B cell (primary cell): ENCODE measurements around the gene SHISA3.

ENCODE experiments used
- EZH2 ChIP-seq: IDR thresholded peaks from 2 replicates; pipeline ENCODE4 v1.6.1; 2012; ENCODE audit warnings: borderline replicate concordance, low read depth, mild to moderate bottlenecking, moderate library complexity, low read length; ENCODE audit not compliant: insufficient read depth, poor library complexity, severe bottlenecking
- TF ChIP-seq, protein P1 (sequence below): fragments of 200-600 bp; IDR thresholded peaks from one replicate; pipeline ENCODE4 v1.8.0; 2022; ENCODE audit warnings: antibody characterized with exemption, mild to moderate bottlenecking

GRCh38 chr4:42396361-42396751 is 932 bp upstream of the SHISA3 start:
- TF ChIP-seq, protein P1, sequence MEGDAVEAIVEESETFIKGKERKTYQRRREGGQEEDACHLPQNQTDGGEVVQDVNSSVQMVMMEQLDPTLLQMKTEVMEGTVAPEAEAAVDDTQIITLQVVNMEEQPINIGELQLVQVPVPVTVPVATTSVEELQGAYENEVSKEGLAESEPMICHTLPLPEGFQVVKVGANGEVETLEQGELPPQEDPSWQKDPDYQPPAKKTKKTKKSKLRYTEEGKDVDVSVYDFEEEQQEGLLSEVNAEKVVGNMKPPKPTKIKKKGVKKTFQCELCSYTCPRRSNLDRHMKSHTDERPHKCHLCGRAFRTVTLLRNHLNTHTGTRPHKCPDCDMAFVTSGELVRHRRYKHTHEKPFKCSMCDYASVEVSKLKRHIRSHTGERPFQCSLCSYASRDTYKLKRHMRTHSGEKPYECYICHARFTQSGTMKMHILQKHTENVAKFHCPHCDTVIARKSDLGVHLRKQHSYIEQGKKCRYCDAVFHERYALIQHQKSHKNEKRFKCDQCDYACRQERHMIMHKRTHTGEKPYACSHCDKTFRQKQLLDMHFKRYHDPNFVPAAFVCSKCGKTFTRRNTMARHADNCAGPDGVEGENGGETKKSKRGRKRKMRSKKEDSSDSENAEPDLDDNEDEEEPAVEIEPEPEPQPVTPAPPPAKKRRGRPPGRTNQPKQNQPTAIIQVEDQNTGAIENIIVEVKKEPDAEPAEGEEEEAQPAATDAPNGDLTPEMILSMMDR = no peak
- TF ChIP-seq EZH2 = no peak
